NK-92 (cell line): ENCODE measurements around the gene RPS18.

Experiments used
- DNase-seq: peaks from one replicate; lab custom pipeline; 2025; ENCODE audit not compliant: unreplicated experiment; lab: John Stamatoyannopoulos, UW

The RPS18 gene

DNA sequence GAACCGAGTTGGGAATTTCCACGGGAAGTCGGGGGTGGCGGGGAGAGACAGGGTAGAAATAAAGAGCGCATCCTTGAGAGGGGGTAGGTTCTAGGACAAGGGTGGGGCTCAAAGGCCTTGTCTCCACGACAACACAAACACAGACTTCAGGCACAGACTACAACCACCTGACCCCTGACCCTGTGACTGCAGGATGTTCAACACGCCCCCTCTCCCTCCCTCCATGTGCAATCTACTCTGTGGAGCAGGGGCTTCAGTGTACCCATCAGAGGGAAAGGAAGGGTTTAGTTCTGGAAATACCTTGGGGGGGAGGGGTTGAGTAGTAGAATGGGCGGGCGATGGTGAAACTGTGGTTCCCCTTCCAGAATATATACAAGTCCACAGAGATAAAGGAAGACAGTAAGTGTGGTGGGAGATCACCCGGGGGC, 42.7 kb downstream of the RPS18 start:
- DNase-seq = peak; percentile 14

DNA sequence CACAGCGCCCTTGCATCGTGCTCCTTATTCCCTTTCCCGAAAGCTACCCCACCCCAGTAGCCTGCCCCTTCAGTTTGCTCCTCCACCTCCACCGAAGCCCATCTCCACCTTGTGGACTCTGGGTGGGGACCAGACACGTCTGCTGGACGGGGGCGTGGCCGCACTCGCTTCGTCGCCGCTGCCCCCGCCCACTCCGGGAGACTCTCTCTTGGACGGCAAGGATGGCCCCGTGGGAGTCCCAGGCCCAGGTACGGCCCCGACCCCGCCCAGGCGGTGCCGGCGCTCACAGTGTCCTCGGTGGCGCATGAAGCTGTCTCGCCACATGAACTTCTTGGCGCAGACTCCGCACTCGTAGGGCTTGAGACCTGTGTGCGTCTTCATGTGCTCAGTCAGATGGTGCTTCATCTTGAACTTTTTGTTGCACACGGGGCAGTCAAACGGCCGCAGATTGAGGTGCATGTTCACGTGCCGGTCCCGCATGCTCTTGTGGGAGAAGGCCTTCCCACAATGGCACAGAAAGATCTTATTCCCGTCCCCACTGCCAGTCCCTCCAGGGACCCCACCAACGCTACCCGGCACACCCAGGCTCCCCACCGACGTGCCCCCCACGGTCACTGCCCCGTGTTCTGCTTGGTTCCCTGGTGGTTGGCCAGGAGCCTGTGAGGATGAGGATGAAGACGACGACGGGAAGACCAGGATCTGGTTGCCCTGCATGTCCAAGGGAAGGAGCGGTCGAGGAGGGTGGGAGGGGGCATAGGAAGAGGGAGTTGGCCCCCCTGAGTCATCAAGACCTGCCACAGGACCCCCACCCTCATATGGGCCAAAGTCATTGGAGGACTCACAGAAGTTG, 43.3 kb downstream of the RPS18 start:
- no peak for DNase-seq

DNA sequence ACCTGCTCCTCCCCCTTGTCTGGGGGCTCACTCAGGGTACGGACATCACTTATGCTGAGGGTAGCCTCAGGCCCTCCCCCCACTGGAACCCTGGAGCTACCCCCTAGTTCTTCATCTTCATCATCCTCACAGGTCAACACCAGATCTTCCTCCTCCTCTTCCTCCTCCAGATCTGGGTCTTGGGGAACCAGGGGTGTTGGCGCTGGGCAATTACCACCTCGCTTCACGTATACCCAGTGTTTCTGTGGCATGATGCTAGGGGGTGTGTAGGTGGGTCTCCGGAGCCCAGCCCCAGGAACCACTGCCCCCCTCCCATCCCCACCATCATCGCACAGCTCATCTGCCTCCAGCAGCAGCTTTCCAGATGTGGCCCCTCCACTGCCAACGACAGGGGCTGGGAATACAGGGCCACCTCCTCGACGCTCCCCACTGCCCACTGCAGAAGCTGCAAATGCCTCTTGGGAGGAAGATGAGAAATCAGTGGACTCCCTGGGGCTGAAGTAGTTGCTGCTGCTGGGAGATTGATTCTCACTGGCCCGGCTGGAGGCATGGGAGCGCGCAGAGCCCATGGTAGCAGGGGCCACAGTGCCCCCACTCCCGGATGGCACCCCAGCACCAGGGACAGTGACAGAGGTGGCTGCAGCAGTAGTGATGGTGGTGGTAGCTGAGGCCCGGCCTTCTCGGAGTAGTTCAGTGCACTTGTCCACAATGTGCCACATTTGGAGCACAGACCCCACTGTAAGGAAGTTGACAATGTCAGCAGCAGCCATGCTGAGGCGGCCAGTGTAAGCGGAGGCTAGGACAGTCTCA, 44.1 kb downstream of the RPS18 start:
- no peak for DNase-seq

DNA sequence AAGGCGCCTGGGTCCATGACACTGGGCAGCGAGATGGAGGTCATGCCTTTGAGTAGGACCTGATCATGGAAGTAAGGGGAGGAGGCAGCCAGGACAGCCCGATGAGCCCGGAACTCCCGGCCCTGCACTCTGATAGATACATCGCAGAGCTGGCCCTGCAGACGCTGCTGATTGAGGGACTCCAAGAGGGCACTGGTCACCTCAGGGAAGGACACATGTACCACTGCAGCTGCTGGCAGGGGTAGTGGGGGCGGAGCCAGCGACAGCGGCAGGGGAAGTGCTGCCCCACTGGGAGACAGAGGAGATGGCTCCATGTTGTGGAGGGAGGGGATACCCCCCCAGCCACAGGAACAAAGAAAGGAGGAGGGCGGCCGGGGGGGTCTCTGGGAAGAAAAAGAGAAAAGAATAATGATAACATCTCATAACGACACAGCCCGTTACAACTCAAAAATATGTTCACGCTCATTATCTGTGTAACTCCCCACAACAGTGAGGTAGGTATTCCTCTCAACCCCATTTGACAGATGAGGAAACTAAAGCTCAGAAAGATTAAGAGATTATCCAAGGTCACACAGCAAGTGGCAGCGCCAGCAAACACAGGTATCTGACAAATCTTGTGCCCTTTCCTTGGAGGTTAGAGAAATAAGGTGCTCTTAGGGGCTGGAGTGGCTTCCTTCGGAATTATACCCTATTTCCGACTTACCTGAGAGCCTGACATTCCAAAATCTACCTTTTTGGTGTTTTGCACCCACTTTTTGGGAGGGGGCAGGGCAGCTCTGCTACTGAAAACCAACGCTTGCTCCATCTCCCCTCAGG, 44.9 kb downstream of the RPS18 start:
- DNase-seq = no peak

DNA sequence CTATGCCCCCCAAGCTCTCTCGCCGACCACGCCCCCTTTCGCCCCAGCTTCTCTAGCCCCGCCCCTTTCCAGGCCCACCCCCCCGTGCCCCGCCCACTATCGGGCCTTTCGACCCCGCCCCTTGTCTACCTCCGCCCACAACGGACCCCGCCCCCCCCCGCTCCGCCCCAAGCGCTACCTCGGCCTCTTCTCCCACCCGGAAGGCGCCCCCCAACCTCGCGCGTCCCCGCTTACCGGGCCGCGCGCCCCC, 45.5 kb downstream of the RPS18 start:
- DNase-seq = no peak

DNA sequence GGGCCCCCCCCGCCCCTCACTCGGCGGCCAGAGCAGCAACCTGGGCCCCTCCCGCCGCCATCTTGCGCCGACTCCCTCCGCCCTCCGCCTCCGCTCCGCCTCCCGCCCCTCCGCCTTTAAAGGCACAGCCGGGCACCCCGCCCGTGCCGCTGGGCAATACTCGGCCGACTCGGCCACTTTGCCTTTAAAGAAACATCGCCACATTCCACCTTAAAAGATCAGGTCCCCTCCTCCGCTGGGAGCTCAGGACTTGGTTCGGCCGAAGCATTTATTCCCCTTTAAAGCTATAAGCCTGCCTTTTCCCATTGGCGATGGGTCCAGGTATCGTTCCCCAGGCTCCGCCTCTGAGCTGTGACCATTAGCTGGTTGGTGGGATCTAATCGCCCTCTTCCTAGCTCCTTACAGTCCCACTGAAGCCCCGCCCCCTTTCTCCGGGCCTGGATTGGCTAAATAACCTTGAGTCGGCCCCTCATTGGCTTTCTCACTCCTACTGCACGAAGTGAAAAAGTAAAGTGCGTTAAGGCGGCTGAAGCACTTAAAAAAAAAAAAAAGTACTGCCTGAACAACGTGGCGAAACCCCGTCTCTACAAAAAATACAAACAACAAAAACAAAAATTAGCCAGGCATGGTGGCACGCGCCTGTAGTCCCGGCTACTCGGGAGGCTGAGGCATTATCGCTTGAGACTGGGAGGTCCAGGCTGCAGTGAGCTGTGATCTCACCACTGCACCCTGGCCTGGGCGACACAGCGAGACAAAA, 46.0 kb downstream of the RPS18 start, which contains the start of gene ZBTB22:
ZBTB22 (minus strand) TSS at position 76 of the 757 bp plus-strand sequence. CDS start 828 bp downstream, outside the sequence.
- DNase-seq = peak; percentile 74

DNA sequence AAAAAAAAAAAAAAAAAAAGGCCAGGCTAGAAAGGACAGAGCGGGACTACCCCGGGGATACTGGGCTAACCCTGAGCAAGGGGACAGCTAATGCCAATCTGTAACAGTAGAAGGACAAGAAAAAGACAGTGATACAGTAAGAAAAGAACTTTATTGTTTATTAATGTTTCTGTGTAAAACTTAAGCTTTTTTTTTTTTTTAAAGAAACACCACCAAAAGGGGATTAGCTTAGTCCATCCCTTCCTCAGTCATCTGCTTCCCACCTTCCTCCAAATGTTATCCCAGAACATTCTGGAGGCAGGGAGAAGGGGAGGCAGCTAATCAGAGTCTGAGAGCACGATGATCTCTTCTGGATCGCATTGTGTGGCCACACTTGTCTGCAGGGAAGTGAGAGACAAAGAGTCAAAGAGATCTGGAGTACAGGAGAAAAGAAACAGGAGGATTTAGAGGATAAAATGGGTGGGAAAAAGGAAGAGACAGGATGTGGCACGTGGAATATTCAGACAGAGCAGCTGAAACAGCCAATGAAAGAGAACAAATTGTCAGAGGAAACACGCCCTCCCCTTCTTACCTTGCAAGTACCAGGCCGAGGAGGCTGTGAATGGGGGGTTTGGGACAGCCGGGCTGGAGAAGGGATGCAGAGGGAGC, 46.7 kb downstream of the RPS18 start:
- no peak for DNase-seq

DNA sequence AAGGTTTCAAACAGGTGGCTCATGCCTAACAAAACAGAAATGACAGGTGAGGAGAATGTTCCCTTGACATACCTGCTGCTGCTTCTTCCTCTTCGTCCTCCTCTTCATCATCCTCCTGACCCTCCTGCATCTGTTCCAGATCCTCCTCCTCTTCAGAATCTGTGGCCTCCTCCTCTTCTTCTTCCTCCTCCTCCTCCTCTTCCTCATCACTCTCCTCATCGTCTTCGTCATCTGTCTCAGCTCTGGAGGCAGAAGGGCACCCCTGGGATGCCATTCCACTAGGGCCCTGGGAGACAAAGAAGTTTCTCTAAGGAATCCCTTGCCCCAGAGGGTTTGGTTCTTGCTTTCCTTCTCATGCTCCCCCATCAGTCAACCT, 48.1 kb downstream of the RPS18 start:
- DNase-seq = no peak

DNA sequence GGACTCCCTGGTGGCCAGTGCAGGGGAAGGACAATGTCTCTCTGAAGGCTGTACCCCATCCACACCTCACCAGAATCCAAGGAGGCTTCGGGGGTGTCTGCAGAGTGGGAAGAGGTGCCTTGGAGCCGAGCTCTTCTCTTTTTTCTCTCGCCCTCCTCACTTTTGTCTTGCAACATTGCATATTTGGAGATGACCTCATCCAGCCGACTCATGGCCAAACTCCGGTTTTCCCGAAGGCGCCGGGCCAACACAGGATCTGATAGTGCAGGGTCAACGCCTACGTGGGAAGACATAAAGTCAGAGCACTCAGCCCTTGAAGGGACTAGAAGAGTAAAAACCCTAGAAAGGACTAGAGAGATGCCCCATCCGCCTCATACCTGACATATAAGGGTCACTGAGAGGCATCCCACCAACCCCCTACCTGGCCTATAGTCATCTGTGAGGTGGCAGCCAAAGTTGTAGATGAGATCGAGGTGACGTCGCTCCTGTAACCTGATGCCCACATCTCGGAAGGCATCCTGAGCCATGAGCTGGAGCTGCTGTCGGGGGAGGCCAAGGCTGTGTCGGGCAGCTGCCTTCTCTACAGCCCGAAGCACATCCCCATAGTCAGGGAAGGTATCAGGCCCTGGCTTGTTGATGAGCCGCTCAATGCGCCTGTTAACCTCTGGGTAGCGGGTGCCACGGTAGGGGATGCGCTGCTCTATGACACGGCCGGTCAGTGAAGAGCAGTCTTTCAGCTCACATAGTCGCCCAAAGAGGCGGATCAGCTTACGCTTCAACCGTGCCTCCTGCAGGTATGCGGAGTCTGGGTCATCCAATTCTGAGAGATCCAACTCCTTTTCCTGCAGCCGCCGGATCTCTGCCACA, 48.7 kb downstream of the RPS18 start:
- no peak for DNase-seq

DNA sequence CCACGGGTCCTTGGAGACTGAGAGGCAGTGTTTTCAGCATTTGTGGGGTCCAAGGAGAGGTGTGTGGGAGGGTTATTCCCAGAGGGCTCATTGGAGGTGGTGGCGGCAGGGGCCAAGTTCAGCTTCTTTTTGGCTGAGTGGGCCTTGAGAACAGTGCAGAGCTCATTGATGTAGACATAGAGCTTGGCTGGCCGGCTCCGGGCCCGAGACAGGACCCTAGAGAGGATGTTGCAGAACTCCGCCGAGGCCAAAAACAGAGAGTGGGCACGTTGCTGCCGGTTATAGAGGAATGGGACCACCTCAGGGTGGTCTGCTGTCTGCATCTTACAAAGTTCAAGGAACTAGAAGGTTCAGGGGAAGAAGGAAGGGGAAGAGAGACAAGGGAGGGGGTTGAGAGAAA, 49.4 kb downstream of the RPS18 start:
- no peak for DNase-seq

DNA sequence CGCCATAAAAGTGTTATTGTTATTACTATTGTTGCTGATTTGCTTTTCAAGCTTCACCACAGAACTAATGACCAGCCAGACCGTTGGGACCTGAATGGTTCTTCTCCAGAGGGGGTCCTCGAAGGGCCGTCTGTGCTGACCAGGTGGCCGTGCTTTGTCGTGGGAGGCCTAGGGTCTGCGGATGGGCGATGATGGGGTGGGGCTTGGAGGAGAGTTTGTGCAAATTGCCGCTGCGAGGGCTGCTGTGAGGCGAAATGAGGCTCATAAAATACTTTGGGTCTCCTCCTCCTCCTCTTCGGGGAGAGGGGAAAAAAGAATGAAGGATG, 51.7 kb downstream of the RPS18 start:
- DNase-seq = no peak

DNA sequence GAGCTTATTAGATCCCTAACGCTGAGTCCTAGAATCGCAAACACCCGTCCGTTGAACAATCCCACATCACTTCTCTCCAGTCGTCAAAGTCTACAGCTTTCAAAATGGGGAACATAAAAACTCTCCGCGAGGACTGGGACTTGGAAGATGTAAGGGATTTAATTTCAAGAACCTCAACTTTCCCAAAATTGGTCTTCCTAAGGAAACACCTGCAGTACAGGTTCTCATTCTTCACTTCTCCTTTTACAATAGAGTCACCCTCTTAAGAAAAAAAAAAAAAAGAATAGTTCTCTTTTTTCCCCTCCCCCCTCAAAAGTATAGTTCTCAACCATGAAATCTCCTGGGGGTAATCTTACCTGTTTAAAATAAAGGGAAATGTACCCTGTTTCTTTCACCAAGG, 52.2 kb downstream of the RPS18 start:
- no peak for DNase-seq
